ENCODE data around the gene TPSG1. TPM values are rescaled to one million over a fixed set of nuclear protein-coding genes. Genes with fewer than 3 reads are reported as not detected.
A peak's percentile ranks its signal among the peaks of the same experiment; 100 is the strongest.

The TPSG1 gene
- total RNA-seq, 1 experiment from 2014 or later = not detected

GRCh38 chr16:1208239-1208830 lies 16.7 kb downstream of the TPSG1 start:
- no peak overlapping the region for H3K4me3 Mint-ChIP-seq
- WGBS (ENCODE audit: extremely low coverage, insufficient read length, low lambda C conversion rate) = no CpG with 5 or more reads among the region's 22 CpGs
- no peak for TF ChIP-seq CTCF (conservative IDR thresholded peaks at IDR 0.05)

More at GRCh38 chr16:1208239-1208830, 16.7 kb downstream of the TPSG1 start:
- Mint-ChIP-seq H3K27me3 (ENCODE audit: low read depth) (no peaks in the 10 kb centered on the region), H3K9me3 (no peaks in the 10 kb centered on the region), H3K36me3 (ENCODE audit: insufficient read depth in 1 of 3, low read depth in 3 of 3) (peaks cover 0 to 31% (median 25%) of the 10 kb centered on the region in 3 experiments; a peak in 6 of 7 replicates), H3K4me1 (no peaks in the 10 kb centered on the region), H3K27ac (peak overlapping the region in 1 of 3 experiments; percentile 16; a peak in 1 of 7 replicates)
- Histone ChIP-seq H3K4me1 (ENCODE audit: insufficient read depth, low read length) (no peaks in the 10 kb centered on the region), H2BK120ac (ENCODE audit: low read depth, low read length, poor library complexity, severe bottlenecking) (no peak overlapping the region), H3K79me1 (ENCODE audit: insufficient read depth, low read depth, low read length, poor library complexity, severe bottlenecking) (no peaks in the 10 kb centered on the region), H3K27me3 (ENCODE audit: insufficient read depth, low read length) (no peaks in the 10 kb centered on the region), H3K27ac (ENCODE audit: insufficient read length, low read depth, low read length) (no peak overlapping the region), H2BK20ac (ENCODE audit: low read depth, low read length, poor library complexity, severe bottlenecking) (no peak overlapping the region), H2BK5ac (ENCODE audit: insufficient read length, low read length) (no peak overlapping the region), H3K23me2 (ENCODE audit: insufficient read length, low read depth, low read length, poor library complexity, severe bottlenecking) (no peaks in the 10 kb centered on the region), H3K9me3 (ENCODE audit: control insufficient read depth, low read depth, low read length) (no peaks in the 10 kb centered on the region), H4K8ac (replicated peaks; ENCODE audit: insufficient read length, low read depth, low read length) (no peak overlapping the region), H3K18ac (ENCODE audit: insufficient read length, low read depth, low read length) (no peak overlapping the region), H2AFZ (ENCODE audit: low read length) (no peak overlapping the region), H3K56ac (ENCODE audit: insufficient read length, low read depth, low read length) (no peak overlapping the region), H3K4me2 (ENCODE audit: insufficient read depth, insufficient read length, low read length) (no peak overlapping the region), H4K5ac (ENCODE audit: insufficient read length, low read depth, low read length) (no peak overlapping the region), H3K79me2 (ENCODE audit: insufficient read depth, low read length) (no peaks in the 10 kb centered on the region), H3T11ph (ENCODE audit: low read length) (no peak overlapping the region), H3K23ac (ENCODE audit: insufficient read length, low read depth, low read length) (no peak overlapping the region), H2BK15ac (ENCODE audit: low read depth, low read length) (no peak overlapping the region), H3K14ac (ENCODE audit: insufficient read depth, low read length) (no peak overlapping the region), H4K91ac (ENCODE audit: insufficient read length, low read depth, low read length) (no peak overlapping the region), H2BK12ac (ENCODE audit: insufficient read length, low read depth, low read length) (no peak overlapping the region), H2AK5ac (ENCODE audit: insufficient read length, low read length) (no peak overlapping the region), H4K20me1 (ENCODE audit: control insufficient read depth, insufficient read depth, insufficient read length) (no peaks in the 10 kb centered on the region), H3K4ac (ENCODE audit: low read depth, low read length) (no peak overlapping the region), H3K9ac (ENCODE audit: extremely low read depth, insufficient read length, low read length) (no peak overlapping the region)
- no peak for DNase-seq

Measured in H9 (cell line).